WTC11 (cell line): ENCODE measurements around the gene FREM2. TPM values are rescaled to one million over a fixed set of nuclear protein-coding genes. Genes with fewer than 3 reads are reported as not detected.

Source experiments
- ATAC-seq: fragments of 200-7000 bp; cut with Tn5 transposase; 2 replicates; pipeline ENCODE4 v1.10.0; 2021; ENCODE audit warnings: mild to moderate bottlenecking, moderate library complexity
- CTCF ChIA-PET: fragments of 300-600 bp; sonication (Branson Sonifier 250); formaldehyde crosslinking; loops from one replicate; lab custom pipeline; 2021; ENCODE audit warnings: antibody characterized with exemption; lab: Charles Lee
- POLR2A ChIA-PET: fragments of 350-600 bp; sonication (Branson Sonifier 250); formaldehyde crosslinking; loops from one replicate; lab custom pipeline; 2021; ENCODE audit warnings: antibody characterized with exemption; lab: Charles Lee
- DNase-seq: peaks from one replicate; pipeline ENCODE4 v3.0.0; 2021; ENCODE audit warnings: low spot score
- H3K27ac Mint-ChIP-seq: 2 replicates; pipeline ENCODE4 v1.8.0; 2021; ENCODE audit warnings: mixed read lengths
- H3K27me3 Mint-ChIP-seq: 2 replicates; pipeline ENCODE4 v1.8.0; 2021; ENCODE audit warnings: low read depth, mild to moderate bottlenecking, moderate library complexity, mixed read lengths
- H3K36me3 Mint-ChIP-seq: 2 replicates; pipeline ENCODE4 v1.8.0; 2021; ENCODE audit warnings: mixed read lengths
- H3K4me1 Mint-ChIP-seq: 2 replicates; pipeline ENCODE4 v1.8.0; 2022; ENCODE audit warnings: mixed read lengths
- H3K4me3 Mint-ChIP-seq: 2 replicates; pipeline ENCODE4 v1.8.0; 2021; ENCODE audit warnings: mild to moderate bottlenecking, moderate library complexity, mixed read lengths
- H3K9me3 Mint-ChIP-seq: 2 replicates; pipeline ENCODE4 v1.8.0; 2021; ENCODE audit warnings: mixed read lengths
- AFF4 ChIP-seq: sonication (generic); formaldehyde crosslinking; IDR thresholded peaks from 2 replicates; pipeline ENCODE4 v1.8.1; 2023; ENCODE audit warnings: mild to moderate bottlenecking, missing genetic modification reagents, borderline replicate concordance
- ATF1 ChIP-seq: sonication (generic); formaldehyde crosslinking; IDR thresholded peaks from 2 replicates; pipeline ENCODE4 v1.8.1; 2023; ENCODE audit warnings: mild to moderate bottlenecking, moderate library complexity, missing genetic modification reagents
- CBFB ChIP-seq: sonication (generic); formaldehyde crosslinking; IDR thresholded peaks from 2 replicates; pipeline ENCODE4 v1.8.1; 2022; ENCODE audit warnings: mild to moderate bottlenecking, low read depth, missing genetic modification reagents
- EMX1 ChIP-seq: fragments of 250-450 bp; sonication (Bioruptor Pico); IDR thresholded peaks from 2 replicates; pipeline ENCODE4 v1.8.0; 2021; ENCODE audit warnings: mild to moderate bottlenecking
- ERG ChIP-seq: fragments of 250-450 bp; sonication (Bioruptor Pico); IDR thresholded peaks from 2 replicates; pipeline ENCODE4 v1.8.0; 2021; ENCODE audit warnings: mild to moderate bottlenecking
- ESRRA ChIP-seq: sonication (generic); formaldehyde crosslinking; IDR thresholded peaks from 2 replicates; pipeline ENCODE4 v1.8.1; 2022; ENCODE audit warnings: mild to moderate bottlenecking, missing genetic modification reagents, borderline replicate concordance
- ETV6 ChIP-seq: sonication (generic); formaldehyde crosslinking; IDR thresholded peaks from 2 replicates; pipeline ENCODE4 v1.8.1; 2022; ENCODE audit warnings: mild to moderate bottlenecking, missing genetic modification reagents
- IRF2 ChIP-seq: sonication (generic); formaldehyde crosslinking; IDR thresholded peaks from 2 replicates; pipeline ENCODE4 v1.8.0; 2022; ENCODE audit warnings: low read depth, missing genetic modification reagents, borderline replicate concordance
- NFYB ChIP-seq: sonication (generic); formaldehyde crosslinking; conservative IDR thresholded peaks from 2 replicates; pipeline ENCODE4 v1.8.0; 2022; ENCODE audit warnings: low read depth, missing genetic modification reagents
- NR1H2 ChIP-seq: sonication (generic); formaldehyde crosslinking; IDR thresholded peaks from 2 replicates; pipeline ENCODE4 v1.9.0; 2021; ENCODE audit warnings: mild to moderate bottlenecking, moderate library complexity, missing genetic modification reagents
- NR2C2 ChIP-seq: sonication (generic); formaldehyde crosslinking; IDR thresholded peaks from 2 replicates; pipeline ENCODE4 v1.8.0; 2022; ENCODE audit warnings: mild to moderate bottlenecking, missing genetic modification reagents
- NR3C1 ChIP-seq: sonication (generic); formaldehyde crosslinking; conservative IDR thresholded peaks from 2 replicates; pipeline ENCODE4 v1.8.1; 2023; ENCODE audit warnings: low read depth, mild to moderate bottlenecking, missing genetic modification reagents
- PRRX2 ChIP-seq: fragments of 250-450 bp; sonication (Bioruptor Pico); IDR thresholded peaks from 2 replicates; pipeline ENCODE4 v1.8.0; 2021; ENCODE audit warnings: mild to moderate bottlenecking
- RELA ChIP-seq: sonication (generic); formaldehyde crosslinking; IDR thresholded peaks from 2 replicates; pipeline ENCODE4 v1.8.1; 2022; ENCODE audit warnings: missing genetic modification reagents, mild to moderate bottlenecking, borderline replicate concordance
- SOX15 ChIP-seq: fragments of 250-450 bp; sonication (Bioruptor Pico); IDR thresholded peaks from 2 replicates; pipeline ENCODE4 v1.9.0; 2021; ENCODE audit warnings: mild to moderate bottlenecking
- SP1 ChIP-seq: sonication (generic); formaldehyde crosslinking; conservative IDR thresholded peaks from 2 replicates; pipeline ENCODE4 v1.8.1; 2022; ENCODE audit warnings: missing genetic modification reagents
- STAT6 ChIP-seq: sonication (generic); formaldehyde crosslinking; conservative IDR thresholded peaks from 2 replicates; pipeline ENCODE4 v1.8.1; 2023; ENCODE audit warnings: mild to moderate bottlenecking, low read depth, missing genetic modification reagents, moderate library complexity
- TEAD4 ChIP-seq: sonication (generic); formaldehyde crosslinking; IDR thresholded peaks from 2 replicates; pipeline ENCODE4 v1.8.0; 2022; ENCODE audit warnings: mild to moderate bottlenecking, missing genetic modification reagents
- TP53 ChIP-seq: sonication (generic); formaldehyde crosslinking; IDR thresholded peaks from 2 replicates; pipeline ENCODE4 v1.8.1; 2023; ENCODE audit warnings: mild to moderate bottlenecking, missing genetic modification reagents
- ZNF121 ChIP-seq: sonication (generic); formaldehyde crosslinking; IDR thresholded peaks from 2 replicates; pipeline ENCODE4 v1.8.0; 2023; ENCODE audit warnings: missing genetic modification reagents
- ZNF138 ChIP-seq: sonication (generic); formaldehyde crosslinking; conservative IDR thresholded peaks from 2 replicates; pipeline ENCODE4 v1.8.1; 2022; ENCODE audit warnings: mild to moderate bottlenecking, moderate library complexity, missing genetic modification reagents
- ZNF317 ChIP-seq: sonication (generic); formaldehyde crosslinking; IDR thresholded peaks from 2 replicates; pipeline ENCODE4 v1.8.1; 2023; ENCODE audit warnings: low read depth, mild to moderate bottlenecking, moderate library complexity, missing genetic modification reagents, borderline replicate concordance
- ZNF671 ChIP-seq: fragments of 250-450 bp; sonication (Bioruptor Pico); IDR thresholded peaks from 2 replicates; pipeline ENCODE4 v1.8.0; 2021; ENCODE audit warnings: mild to moderate bottlenecking
- total RNA-seq: library from RNA; stranded (reverse); gene quantifications from 3 replicates; pipeline ENCODE4 v1.2.3, GENCODE V29; 2021
- TF ChIP-seq, protein P1 (sequence below): sonication (generic); formaldehyde crosslinking; IDR thresholded peaks from 2 replicates; pipeline ENCODE4 v1.8.1; 2023; ENCODE audit warnings: mild to moderate bottlenecking, missing genetic modification reagents, moderate library complexity
- TF ChIP-seq, protein P2 (sequence below): sonication (generic); formaldehyde crosslinking; IDR thresholded peaks from 2 replicates; pipeline ENCODE4 v1.8.1; 2022; ENCODE audit warnings: mild to moderate bottlenecking, moderate library complexity, missing genetic modification reagents

FREM2 gene
- total RNA-seq, 1 experiment from 2014 or later: 23.7 TPM

DNA sequence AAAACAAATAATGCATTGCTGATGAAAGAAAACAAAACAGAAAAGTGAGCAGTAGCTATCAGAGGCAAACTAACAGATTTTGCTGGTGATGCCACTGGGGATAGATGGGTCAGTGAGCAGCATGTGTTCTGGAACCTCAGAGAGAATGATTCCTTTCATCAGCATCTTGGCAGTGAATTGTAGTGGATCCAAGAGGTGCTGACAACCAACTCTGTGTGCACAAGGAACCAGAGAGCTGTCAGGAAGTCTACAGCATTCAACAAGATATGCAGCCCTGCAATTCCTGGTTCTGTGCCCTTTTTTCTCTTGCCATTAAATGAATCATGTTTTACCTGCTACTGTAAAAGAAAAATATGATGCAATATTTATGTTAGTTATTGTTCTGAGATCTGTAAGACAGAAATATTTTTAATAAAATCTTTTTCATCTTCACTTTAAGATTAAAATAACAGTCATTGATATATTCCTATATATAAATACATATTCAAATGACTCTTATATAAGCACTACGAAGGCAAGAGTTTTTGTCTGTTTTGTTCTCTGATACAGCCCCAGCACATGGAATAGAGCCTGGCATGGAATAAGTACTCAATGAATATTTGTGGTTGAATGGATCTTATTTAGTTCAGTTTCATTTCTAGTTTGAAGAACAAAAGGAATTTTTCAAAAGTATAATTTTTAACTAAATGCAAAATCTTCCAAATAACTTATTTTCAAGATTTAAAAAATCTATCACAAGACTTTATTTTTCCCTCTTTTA is 80.8 kb downstream of the FREM2 start (continued):
- TF ChIP-seq AFF4 (CRISPR knock-in tag) (no peak), TP53 (CRISPR knock-in tag) (no peak), NR3C1 (CRISPR knock-in tag) (no peak), TEAD4 (CRISPR knock-in tag) (no peak), ZNF317 (CRISPR knock-in tag) (no peak), EMX1 (CRISPR knock-in tag) (no peak), ZNF671 (no peak), SOX15 (no peak), NR2C2 (CRISPR knock-in tag) (no peak)
- TF ChIP-seq, protein P1, sequence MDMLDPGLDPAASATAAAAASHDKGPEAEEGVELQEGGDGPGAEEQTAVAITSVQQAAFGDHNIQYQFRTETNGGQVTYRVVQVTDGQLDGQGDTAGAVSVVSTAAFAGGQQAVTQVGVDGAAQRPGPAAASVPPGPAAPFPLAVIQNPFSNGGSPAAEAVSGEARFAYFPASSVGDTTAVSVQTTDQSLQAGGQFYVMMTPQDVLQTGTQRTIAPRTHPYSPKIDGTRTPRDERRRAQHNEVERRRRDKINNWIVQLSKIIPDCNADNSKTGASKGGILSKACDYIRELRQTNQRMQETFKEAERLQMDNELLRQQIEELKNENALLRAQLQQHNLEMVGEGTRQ (CRISPR knock-in tag): no peak
- TF ChIP-seq, all 79 proteins: peak for 0

GRCh38 chr13:38769526-38769925 is 82.6 kb downstream of the FREM2 start:
- CTCF ChIA-PET: no interaction called here
- Mint-ChIP-seq H3K27ac (no peak overlapping the region), H3K36me3 (peaks cover 21% of the 10 kb centered on the region), H3K4me3 (no peak overlapping the region), H3K27me3 (no peaks in the 10 kb centered on the region), H3K9me3 (peaks cover 5% of the 10 kb centered on the region; the same call in 1 of the 2 replicates), H3K4me1 (peaks cover 31% of the 10 kb centered on the region)
- no peak for DNase-seq
- POLR2A ChIA-PET: no interaction called here
- TF ChIP-seq NFYB (CRISPR knock-in tag): no peak
- TF ChIP-seq ATF1 (CRISPR knock-in tag): no peak
- no peak for TF ChIP-seq CBFB (CRISPR knock-in tag)
- TF ChIP-seq ZNF138 (CRISPR knock-in tag): no peak
- TF ChIP-seq PRRX2 (CRISPR knock-in tag): no peak
- no peak for TF ChIP-seq SP1
- TF ChIP-seq ESRRA (CRISPR knock-in tag): no peak
- TF ChIP-seq RELA: no peak
- no peak for TF ChIP-seq ZNF121
- TF ChIP-seq ERG (CRISPR knock-in tag): no peak
- TF ChIP-seq ZNF671: no peak
- no peak for TF ChIP-seq STAT6 (CRISPR knock-in tag)
- TF ChIP-seq IRF2: no peak
- no peak for TF ChIP-seq NR1H2 (CRISPR knock-in tag)
- TF ChIP-seq NR3C1 (CRISPR knock-in tag): no peak
- TF ChIP-seq, protein P2, sequence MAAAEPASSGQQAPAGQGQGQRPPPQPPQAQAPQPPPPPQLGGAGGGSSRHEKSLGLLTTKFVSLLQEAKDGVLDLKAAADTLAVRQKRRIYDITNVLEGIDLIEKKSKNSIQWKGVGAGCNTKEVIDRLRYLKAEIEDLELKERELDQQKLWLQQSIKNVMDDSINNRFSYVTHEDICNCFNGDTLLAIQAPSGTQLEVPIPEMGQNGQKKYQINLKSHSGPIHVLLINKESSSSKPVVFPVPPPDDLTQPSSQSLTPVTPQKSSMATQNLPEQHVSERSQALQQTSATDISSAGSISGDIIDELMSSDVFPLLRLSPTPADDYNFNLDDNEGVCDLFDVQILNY (CRISPR knock-in tag): no peak
- no peak for TF ChIP-seq ETV6 (CRISPR knock-in tag)
- ATAC-seq: no peak
